Activated T-helper 1 cell treated with anti-CD3 and anti-CD28 coated beads, Interleukin-2, amount 50 U/mL, for 16 hours (primary cell): Measurements from ENCODE around the gene DLX2.
"Not testable (repeated sequence)": the region's sequence is repeated elsewhere in the genome, so short reads cannot be mapped to it uniquely, and the experiment has no call there.

ENCODE experiments used
- DNase-seq, 2 donors: peaks; one replicate each; pipeline ENCODE4 v3.0.0-alpha.2; 2020; ENCODE audit warnings: low read depth in 1 of 2, low spot score in 1 of 2

Gene DLX2

GRCh38 chr2:172102391-172103359 is at the start of gene DLX2:
TSS of gene DLX2 (minus strand) at chr2:172102900. CDS start at chr2:172102538, 362 bp downstream.
- peak in 1 of 2 donors; percentile 37 for DNase-seq

- DNase-seq: no peak
Observed at GRCh38 chr2:172147944-172148650, 45.4 kb upstream of the DLX2 start.

GRCh38 chr2:172143817-172144216 is 41.1 kb upstream of the DLX2 start:
- no peak for DNase-seq

DNA sequence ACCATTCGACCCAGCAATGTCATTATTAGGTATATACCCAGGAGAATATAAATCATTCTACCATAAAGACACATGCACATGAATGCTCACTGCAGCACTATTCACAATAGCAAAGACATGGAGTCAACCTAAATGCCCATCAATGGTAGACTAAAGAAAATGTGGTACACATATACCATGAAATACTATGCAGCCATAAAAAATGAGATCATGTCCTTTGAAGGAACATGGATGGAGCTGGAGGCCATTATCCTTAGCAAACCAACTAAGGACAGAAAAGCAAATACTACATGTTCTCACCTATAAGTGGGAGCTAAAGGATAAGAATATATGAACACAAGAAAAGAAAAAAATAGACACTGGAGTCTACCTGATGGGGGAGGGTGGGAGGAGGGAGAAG is 36.0 kb upstream of the DLX2 start:
- not testable (repeated sequence) for DNase-seq

DNA sequence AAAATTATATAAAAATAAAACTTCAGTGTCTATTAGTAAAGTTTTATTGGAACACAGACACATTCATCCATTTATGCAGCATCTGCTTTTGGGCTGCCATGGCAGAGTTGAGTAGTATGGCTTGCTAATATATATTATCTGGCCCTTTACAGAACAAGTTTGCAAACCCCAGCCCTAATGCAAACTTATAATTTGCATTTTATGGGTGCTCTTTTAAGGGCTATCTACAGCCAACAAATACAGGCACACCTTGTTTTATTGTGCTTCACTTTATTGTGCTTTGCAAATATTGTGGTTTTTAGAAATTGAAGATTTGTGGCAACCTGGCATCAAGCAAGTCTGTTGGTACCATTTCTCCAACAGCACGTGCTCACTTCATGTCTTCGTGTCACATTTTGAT is 35.2 kb upstream of the DLX2 start:
- DNase-seq: no peak

- no peak for DNase-seq
Observed at GRCh38 chr2:172137109-172137508, 34.4 kb upstream of the DLX2 start.

DNA sequence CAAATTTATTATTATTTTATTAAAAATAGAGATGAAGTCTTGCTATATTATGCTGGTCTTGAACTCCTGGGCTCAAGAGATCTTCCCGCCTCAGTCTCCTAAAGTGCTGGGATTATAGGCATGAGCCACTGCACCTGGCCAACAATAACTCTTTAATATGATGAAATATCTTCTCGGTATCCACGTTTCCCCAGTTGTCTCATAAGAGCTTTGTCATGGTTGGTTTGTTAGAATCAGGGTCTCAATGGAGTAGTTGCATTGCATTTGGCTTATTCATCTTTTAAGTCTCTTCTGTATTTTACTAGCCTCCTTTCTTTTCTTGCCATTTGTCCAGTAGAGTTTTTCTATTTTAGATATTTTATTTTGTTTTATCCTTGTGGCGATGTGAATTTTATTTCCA is 32.7 kb upstream of the DLX2 start:
- no peak for DNase-seq

GRCh38 chr2:172134270-172134669 is 31.6 kb upstream of the DLX2 start:
- DNase-seq: no peak

DNA sequence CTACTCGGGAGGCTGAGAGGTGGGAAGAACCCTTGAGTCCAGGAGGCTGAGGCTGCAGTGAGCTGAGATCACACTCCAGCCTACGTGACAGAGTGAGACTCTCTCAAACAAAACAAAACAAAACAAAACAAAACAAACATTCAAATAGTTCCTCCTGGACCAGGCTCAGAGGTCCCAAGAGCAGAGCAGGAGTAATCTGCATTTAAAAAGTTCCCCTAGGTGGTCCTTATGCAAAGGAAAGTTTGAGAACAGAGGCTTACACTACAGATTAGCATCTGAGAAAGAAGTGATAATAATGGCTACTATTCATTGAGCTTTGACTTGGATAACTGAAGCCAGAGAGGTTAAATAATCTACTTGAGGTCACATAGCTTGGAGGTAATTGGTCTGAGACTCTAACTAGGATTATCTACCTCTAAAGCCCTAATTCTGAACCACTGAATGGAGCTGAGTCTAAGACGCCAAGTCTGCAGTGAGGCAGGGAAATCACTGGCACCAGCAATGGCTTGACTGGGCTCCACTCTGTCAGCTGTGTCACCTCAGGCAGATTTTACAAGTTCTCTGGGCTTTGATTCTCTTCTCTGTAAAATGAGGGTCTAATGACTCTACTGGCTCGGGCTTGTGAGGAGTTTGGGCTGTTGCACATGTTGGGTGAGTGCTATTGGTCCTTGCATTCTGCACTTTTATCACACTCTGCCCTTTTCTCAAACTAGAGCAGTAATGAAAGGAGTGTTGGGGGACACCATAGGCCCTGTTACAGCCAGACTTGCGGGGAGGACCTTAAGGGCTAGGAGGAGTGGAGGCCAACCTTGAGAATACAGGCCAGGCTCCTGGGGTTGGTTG is 29.2 kb upstream of the DLX2 start:
- DNase-seq: no peak

DNA sequence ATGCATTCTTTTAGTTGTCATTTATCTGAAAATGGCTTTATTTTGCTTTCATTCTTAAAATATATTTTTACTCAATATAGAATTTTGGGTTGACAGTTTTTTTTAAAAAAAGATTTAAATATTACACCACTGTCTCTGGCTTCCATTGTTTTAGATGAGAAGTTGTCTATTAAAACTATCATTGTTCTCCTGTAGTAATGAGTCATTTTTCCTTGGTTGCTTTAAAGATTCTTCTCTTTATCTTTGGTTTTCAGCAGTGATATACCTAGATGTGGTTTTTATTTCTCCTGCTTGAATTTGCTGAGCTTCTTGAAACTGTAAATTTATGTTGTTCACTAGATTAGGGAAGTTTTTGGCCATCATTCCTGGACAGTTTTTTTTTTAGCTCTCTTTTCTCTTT is 26.7 kb upstream of the DLX2 start:
- no peak for DNase-seq

GRCh38 chr2:172128484-172128883 is 25.8 kb upstream of the DLX2 start:
- no peak for DNase-seq

DNA sequence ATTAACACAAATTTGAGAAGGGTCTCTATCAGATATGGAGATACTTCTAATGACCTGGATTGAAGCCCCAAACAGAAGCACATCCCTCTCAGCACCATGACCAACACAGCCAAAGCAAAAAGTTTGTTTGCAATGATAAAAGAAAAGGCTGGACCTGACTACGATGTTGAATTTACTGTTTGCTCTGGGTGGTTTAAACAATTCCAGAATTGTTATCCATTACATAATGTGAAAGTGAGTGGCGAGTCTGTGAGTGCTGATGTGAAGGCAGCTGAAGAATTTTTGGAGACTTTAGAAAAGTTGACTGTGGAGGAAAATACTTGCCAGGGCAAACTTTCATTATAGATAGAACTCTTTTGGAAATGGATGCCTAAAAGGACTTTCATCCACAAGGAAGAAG is 17.4 kb upstream of the DLX2 start:
- no peak for DNase-seq

DNA sequence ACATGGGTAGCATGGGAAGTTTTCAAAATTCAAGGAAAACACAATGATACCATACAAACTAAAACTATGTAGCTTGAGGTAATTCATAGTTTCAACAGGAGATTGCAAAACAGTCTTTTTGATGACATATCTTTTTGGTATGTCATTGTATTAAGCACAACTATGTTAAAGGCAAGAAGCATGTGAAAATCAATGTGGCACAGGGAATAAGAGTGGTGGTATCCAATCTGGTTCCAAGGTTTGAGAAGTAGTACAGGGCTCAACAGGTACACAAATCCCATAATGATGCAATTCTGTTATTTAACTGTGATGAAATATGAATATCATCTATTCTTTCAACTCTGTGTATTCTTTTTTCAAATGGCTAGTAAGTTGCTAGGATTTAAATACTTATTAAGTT is 16.4 kb upstream of the DLX2 start:
- no peak for DNase-seq

DNA sequence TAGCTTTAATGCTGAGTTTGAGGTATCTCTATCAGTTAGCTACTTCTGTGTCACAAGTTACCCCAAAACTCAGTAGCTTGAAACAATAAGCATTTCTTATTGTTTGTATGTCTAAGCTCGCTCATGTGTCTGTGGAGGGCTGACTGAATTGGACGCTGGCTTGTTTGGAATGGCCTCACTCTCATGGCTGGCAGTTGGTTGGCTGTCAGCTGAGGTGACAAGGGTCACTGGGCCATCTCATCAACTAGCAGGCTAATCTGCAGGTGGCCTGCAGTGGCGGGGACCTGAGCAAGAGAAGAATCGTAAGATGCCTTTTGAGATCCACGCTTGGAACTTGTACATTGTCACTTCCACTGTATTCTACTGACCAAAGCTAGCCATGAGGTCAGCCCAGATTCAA is 13.4 kb upstream of the DLX2 start:
- no peak for DNase-seq

DNA sequence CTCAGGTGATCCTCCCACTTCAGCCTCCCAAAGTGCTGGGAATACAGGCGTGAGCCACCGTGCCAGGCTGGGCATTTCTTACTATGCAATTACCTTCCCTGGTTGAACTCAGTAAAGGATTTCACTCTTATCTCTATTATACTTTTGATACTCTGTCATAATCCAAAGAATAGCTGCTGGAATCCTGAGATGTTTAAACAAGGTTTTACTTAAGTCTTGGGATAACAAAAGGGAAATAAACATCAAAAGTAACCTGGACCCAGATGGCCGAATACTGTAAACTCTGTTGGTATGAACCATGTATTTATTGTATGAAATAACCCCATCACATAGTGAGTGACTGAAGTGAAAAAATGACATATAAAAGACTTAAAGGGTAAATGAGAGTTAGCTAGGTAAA is 11.9 kb upstream of the DLX2 start:
- no peak for DNase-seq

DNA sequence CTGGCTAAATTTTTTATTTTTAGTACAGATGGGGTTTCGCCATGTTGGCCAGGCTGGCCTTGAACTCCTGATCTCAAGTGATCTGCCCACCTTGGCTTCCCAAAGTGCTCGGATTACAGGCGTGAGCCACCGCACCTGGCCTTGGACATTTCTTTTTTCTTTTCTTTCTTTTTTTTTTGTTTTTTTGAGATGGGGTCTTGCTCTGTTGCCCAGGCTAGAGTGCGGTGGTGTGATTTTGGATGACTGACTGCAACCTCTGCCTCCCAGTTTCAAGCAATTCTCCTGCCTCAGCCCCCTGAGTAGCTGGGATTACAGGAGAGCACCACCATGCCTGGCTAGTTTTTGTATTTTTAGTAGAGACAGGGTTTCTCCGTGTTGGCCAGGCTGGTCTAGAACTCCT is 11.5 kb upstream of the DLX2 start:
- DNase-seq: not testable (repeated sequence)

DNA sequence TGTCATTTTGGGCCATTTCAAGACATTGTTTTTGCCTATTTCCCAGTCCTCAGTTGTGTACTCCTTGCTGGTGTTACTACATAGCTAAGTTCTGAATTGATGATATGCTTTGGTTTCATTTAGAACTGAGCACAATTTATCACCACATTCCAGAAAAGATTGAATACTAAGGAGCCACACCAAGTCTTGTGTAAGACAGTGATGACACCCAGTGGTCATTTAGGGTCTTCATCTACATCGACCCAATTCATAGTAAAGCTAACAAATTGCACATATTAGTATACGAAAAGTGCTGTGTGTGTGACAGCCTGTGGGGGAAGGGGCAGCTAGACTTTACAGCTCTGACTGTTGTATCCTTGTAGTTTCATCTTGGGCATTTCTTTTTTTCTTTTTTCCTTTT is 10.9 kb upstream of the DLX2 start:
- DNase-seq: no peak

GRCh38 chr2:172109988-172110811 is 7.5 kb upstream of the DLX2 start:
- no peak for DNase-seq

DNA sequence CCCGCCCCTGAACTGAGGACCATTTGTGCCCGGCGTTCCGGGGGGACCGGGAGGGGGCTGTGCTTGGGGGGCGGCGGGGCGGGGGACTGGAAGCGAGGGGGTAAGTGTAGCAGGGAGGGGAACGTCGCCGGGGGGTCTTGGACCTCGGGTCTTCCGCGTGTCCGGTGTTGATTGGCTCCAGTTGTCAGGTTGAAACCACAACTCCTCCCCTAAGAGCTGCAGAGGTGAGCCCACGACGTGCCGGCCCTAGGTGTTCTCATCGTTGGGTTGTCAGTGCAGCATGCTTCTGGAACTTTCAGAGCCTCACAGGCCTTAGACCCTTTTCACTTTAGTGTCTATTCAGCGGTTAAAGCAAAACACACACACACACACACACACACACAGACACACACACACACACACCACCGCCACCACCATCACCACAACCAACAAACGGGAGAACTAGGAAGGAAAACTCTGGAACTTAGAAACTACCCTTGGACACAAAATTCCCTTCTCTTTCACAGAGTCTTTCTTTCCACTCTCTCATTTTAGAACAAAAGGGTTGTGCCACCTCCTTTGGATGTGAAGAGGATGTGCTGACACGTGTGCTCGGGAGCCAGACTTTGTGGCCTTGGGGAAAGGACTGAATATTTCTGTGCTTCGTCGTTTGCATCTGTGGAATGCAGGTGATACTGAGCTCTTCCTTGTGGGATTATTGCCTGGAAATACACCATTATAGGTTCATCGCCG is 6.7 kb upstream of the DLX2 start:
- DNase-seq: no peak

- no peak for DNase-seq
Observed at GRCh38 chr2:172108587-172108930, 5.9 kb upstream of the DLX2 start.
